ENCODE measurements around the gene TEX264. TPM values are rescaled to one million over a fixed set of nuclear protein-coding genes. Genes with fewer than 3 reads are reported as not detected.

Gene TEX264
- total RNA-seq, 1 experiment from 2014 or later = 11.8 TPM

DNA sequence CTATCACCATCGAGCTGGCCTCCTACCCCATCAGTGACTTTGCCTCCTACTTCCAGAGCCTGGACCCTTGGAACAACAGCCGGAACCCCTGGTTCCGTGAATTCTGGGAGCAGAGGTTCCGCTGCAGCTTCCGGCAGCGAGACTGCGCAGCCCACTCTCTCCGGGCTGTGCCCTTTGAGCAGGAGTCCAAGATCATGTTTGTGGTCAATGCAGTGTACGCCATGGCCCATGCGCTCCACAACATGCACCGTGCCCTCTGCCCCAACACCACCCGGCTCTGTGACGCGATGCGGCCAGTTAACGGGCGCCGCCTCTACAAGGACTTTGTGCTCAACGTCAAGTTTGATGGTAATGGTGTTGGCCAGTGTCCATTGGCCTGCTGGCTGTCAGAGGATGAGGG lies 41.9 kb downstream of the TEX264 start:
- peak; percentile 2 for DNase-seq (ENCODE audit: low spot score)
- H3K36me3 Mint-ChIP-seq = no peaks in the 10 kb centered on the region
- peaks cover 17% of the 10 kb centered on the region for H3K27me3 Mint-ChIP-seq (ENCODE audit: low read depth)
- TF ChIP-seq CREM (CRISPR knock-in tag; IDR thresholded peaks at IDR 0.05) = no peak
- TF ChIP-seq ERG (CRISPR knock-in tag; IDR thresholded peaks at IDR 0.05) = no peak
- TF ChIP-seq SMAD3 (CRISPR knock-in tag; IDR thresholded peaks at IDR 0.05; ENCODE audit: borderline replicate concordance) = no peak
- TF ChIP-seq IRF2 (CRISPR knock-in tag; IDR thresholded peaks at IDR 0.05; ENCODE audit: borderline replicate concordance, low read depth) = no peak
- no peak for TF ChIP-seq ZNF232 (CRISPR knock-in tag; IDR thresholded peaks at IDR 0.05)
- no peak for TF ChIP-seq ZNF317 (CRISPR knock-in tag; IDR thresholded peaks at IDR 0.05; ENCODE audit: borderline replicate concordance, low read depth)
- TF ChIP-seq, protein P1, sequence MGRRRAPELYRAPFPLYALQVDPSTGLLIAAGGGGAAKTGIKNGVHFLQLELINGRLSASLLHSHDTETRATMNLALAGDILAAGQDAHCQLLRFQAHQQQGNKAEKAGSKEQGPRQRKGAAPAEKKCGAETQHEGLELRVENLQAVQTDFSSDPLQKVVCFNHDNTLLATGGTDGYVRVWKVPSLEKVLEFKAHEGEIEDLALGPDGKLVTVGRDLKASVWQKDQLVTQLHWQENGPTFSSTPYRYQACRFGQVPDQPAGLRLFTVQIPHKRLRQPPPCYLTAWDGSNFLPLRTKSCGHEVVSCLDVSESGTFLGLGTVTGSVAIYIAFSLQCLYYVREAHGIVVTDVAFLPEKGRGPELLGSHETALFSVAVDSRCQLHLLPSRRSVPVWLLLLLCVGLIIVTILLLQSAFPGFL (CRISPR knock-in tag; IDR thresholded peaks at IDR 0.05; ENCODE audit: borderline replicate concordance) = no peak
- ChIA-PET CTCF (interaction anchor here (0.7 to 4.4 kb wide), 5 partner anchors 43 to 228 kb away, joined by 3 to 41 read pairs (median 4); no protein-coding TSS in a partner anchor), POLR2A (no interaction called here)
- H3K27ac Mint-ChIP-seq = no peak overlapping the region
- no peak overlapping the region for H3K4me3 Mint-ChIP-seq
- H3K9me3 Mint-ChIP-seq = no peaks in the 10 kb centered on the region
- H3K4me1 Mint-ChIP-seq = no peaks in the 10 kb centered on the region
- no peak for ATAC-seq

GRCh38 chr3:51715231-51715976 lies 44.4 kb downstream of the TEX264 start:
- Mint-ChIP-seq H3K9me3 (no peaks in the 10 kb centered on the region), H3K27me3 (ENCODE audit: low read depth) (peaks cover 3% of the 10 kb centered on the region; the same call in 1 of the 2 replicates), H3K27ac (no peak overlapping the region), H3K4me1 (peaks cover 12% of the 10 kb centered on the region), H3K36me3 (no peaks in the 10 kb centered on the region), H3K4me3 (no peak overlapping the region)
- ATAC-seq (no peak), DNase-seq (ENCODE audit: low spot score) (peak; percentile 8)
- POLR2A ChIA-PET = no interaction called here
- CTCF ChIA-PET = interaction anchor here (5.8 to 6.6 kb wide), 2 partner anchors 85 to 104 kb away, joined by 99 to 190 read pairs; no protein-coding TSS in a partner anchor
- TF ChIP-seq, protein P2, sequence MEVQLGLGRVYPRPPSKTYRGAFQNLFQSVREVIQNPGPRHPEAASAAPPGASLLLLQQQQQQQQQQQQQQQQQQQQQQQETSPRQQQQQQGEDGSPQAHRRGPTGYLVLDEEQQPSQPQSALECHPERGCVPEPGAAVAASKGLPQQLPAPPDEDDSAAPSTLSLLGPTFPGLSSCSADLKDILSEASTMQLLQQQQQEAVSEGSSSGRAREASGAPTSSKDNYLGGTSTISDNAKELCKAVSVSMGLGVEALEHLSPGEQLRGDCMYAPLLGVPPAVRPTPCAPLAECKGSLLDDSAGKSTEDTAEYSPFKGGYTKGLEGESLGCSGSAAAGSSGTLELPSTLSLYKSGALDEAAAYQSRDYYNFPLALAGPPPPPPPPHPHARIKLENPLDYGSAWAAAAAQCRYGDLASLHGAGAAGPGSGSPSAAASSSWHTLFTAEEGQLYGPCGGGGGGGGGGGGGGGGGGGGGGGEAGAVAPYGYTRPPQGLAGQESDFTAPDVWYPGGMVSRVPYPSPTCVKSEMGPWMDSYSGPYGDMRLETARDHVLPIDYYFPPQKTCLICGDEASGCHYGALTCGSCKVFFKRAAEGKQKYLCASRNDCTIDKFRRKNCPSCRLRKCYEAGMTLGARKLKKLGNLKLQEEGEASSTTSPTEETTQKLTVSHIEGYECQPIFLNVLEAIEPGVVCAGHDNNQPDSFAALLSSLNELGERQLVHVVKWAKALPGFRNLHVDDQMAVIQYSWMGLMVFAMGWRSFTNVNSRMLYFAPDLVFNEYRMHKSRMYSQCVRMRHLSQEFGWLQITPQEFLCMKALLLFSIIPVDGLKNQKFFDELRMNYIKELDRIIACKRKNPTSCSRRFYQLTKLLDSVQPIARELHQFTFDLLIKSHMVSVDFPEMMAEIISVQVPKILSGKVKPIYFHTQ (CRISPR knock-in tag; IDR thresholded peaks at IDR 0.05) = no peak
- TF ChIP-seq MXD4 (CRISPR knock-in tag; IDR thresholded peaks at IDR 0.05; ENCODE audit: borderline replicate concordance) (no peak), MYBL2 (CRISPR knock-in tag; IDR thresholded peaks at IDR 0.05) (no peak), ELF4 (CRISPR knock-in tag; IDR thresholded peaks at IDR 0.05; ENCODE audit: low read depth) (no peak)

- POLR2A ChIA-PET = no interaction called here
- Mint-ChIP-seq H3K36me3 (no peaks in the 10 kb centered on the region), H3K4me3 (no peak overlapping the region), H3K9me3 (no peaks in the 10 kb centered on the region), H3K4me1 (peaks cover 12% of the 10 kb centered on the region), H3K27ac (no peak overlapping the region), H3K27me3 (ENCODE audit: low read depth) (peaks cover 3% of the 10 kb centered on the region; the same call in 1 of the 2 replicates)
- ATAC-seq (no peak), DNase-seq (ENCODE audit: low spot score) (no peak)
- CTCF ChIA-PET = interaction anchor here (1.1 to 6.6 kb wide), 4 partner anchors 33 to 104 kb away, joined by 3 to 190 read pairs (median 52); no protein-coding TSS in a partner anchor
- TF ChIP-seq NR2C2 (CRISPR knock-in tag; IDR thresholded peaks at IDR 0.05) = no peak
- TF ChIP-seq JAZF1 (CRISPR knock-in tag; IDR thresholded peaks at IDR 0.05) = no peak
- TF ChIP-seq ZMAT4 (CRISPR knock-in tag; IDR thresholded peaks at IDR 0.05) = no peak
- no peak for TF ChIP-seq FOXJ3 (CRISPR knock-in tag; IDR thresholded peaks at IDR 0.05; ENCODE audit: borderline replicate concordance)
- TF ChIP-seq ELF4 (CRISPR knock-in tag; IDR thresholded peaks at IDR 0.05; ENCODE audit: low read depth) = no peak
- TF ChIP-seq, protein P3, sequence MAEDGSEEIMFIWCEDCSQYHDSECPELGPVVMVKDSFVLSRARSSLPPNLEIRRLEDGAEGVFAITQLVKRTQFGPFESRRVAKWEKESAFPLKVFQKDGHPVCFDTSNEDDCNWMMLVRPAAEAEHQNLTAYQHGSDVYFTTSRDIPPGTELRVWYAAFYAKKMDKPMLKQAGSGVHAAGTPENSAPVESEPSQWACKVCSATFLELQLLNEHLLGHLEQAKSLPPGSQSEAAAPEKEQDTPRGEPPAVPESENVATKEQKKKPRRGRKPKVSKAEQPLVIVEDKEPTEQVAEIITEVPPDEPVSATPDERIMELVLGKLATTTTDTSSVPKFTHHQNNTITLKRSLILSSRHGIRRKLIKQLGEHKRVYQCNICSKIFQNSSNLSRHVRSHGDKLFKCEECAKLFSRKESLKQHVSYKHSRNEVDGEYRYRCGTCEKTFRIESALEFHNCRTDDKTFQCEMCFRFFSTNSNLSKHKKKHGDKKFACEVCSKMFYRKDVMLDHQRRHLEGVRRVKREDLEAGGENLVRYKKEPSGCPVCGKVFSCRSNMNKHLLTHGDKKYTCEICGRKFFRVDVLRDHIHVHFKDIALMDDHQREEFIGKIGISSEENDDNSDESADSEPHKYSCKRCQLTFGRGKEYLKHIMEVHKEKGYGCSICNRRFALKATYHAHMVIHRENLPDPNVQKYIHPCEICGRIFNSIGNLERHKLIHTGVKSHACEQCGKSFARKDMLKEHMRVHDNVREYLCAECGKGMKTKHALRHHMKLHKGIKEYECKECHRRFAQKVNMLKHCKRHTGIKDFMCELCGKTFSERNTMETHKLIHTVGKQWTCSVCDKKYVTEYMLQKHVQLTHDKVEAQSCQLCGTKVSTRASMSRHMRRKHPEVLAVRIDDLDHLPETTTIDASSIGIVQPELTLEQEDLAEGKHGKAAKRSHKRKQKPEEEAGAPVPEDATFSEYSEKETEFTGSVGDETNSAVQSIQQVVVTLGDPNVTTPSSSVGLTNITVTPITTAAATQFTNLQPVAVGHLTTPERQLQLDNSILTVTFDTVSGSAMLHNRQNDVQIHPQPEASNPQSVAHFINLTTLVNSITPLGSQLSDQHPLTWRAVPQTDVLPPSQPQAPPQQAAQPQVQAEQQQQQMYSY (CRISPR knock-in tag; IDR thresholded peaks at IDR 0.05) = no peak
- no peak for TF ChIP-seq ZNF416 (CRISPR knock-in tag; IDR thresholded peaks at IDR 0.05)
- TF ChIP-seq, protein P2 (CRISPR knock-in tag; IDR thresholded peaks at IDR 0.05) = no peak
Observed at GRCh38 chr3:51715977-51716294, 44.9 kb downstream of the TEX264 start.

All from WTC11 (cell line).